A549 (cell line): ENCODE results near the gene LRIG3. TPM values are rescaled to one million over a fixed set of nuclear protein-coding genes. Genes with fewer than 3 reads are reported as not detected.

Experiments used
- ATAC-seq, 2 experiments: fragments of 200-7000 bp in 1 of 2; fragments of >200 bp in 1 of 2; cut with Nextera tagmentation in 1 of 2; cut with Tn5 transposase in 1 of 2; 3 replicates each; pipeline versions ENCODE4 v1.8.0 to v1.9.1; 2018 to 2020; ENCODE audit warnings: mild to moderate bottlenecking in 1 of 2, moderate library complexity in 1 of 2
- CTCF ChIA-PET: fragments of 300-600 bp; sonication (Branson Sonifier 250); formaldehyde crosslinking; extraction: SDS; loops from one replicate; lab custom pipeline; 2021; ENCODE audit warnings: antibody characterized with exemption, inconsistent platforms; lab: Yijun Ruan, JAX
- POLR2A ChIA-PET: fragments of 350-600 bp; formaldehyde crosslinking; extraction: SDS; loops from one replicate; lab custom pipeline; 2021; ENCODE audit warnings: antibody characterized with exemption, inconsistent platforms; lab: Yijun Ruan, JAX
- DNase-seq, 2 experiments: peaks; one replicate each; pipeline versions ENCODE4 v3.0.0 to v3.0.0-alpha.2; 2011 to 2016; ENCODE audit warnings: low read depth in 1 of 2, low spot score in 1 of 2
- FAIRE-seq: peaks from 2 replicates; lab custom pipeline; 2011; peaks lifted over from hg19 to GRCh38; lab: Jason Lieb, UNC
- H3K27ac ChIP-seq, 2 experiments: fragments of >200 bp; sonication (Bioruptor Twin); formaldehyde crosslinking; 3 replicates each; pipeline ENCODE4 v1.5.1; 2016 to 2017
- H3K4me1 ChIP-seq: fragments of >200 bp; sonication (Bioruptor Twin); formaldehyde crosslinking; 3 replicates; pipeline ENCODE4 v1.6.1; 2016
- H3K4me2 ChIP-seq: fragments of >200 bp; sonication (Bioruptor Twin); formaldehyde crosslinking; 3 replicates; pipeline ENCODE4 v1.6.1; 2016
- H3K4me3 ChIP-seq: fragments of >200 bp; sonication (Bioruptor Twin); formaldehyde crosslinking; 3 replicates; pipeline ENCODE4 v1.5.1; 2016
- H3K9me3 ChIP-seq: fragments of >200 bp; sonication (Bioruptor Twin); formaldehyde crosslinking; 3 replicates; pipeline ENCODE4 v1.6.1; 2016
- BCL3 ChIP-seq: fragments of >200 bp; sonication (Bioruptor Twin); formaldehyde crosslinking; IDR thresholded peaks from 3 replicates; pipeline ENCODE4 v1.6.1; 2016
- CEBPB ChIP-seq, 2 experiments: fragments of >200 bp in 1 of 2; sonication (Bioruptor Twin) in 1 of 2; formaldehyde crosslinking in 1 of 2; IDR thresholded peaks; 2 replicates each; pipeline ENCODE4 v1.6.1; 2012 to 2016
- CTCF ChIP-seq: fragments of >200 bp; sonication (Bioruptor Twin); formaldehyde crosslinking; IDR thresholded peaks from 3 replicates; pipeline ENCODE4 v1.5.1; 2016
- EHF ChIP-seq: fragments of 250-450 bp; sonication (Bioruptor Pico); IDR thresholded peaks from 2 replicates; pipeline ENCODE4 v1.5.0; 2020; ENCODE audit warnings: mild to moderate bottlenecking
- EHMT2 ChIP-seq: fragments of 200-600 bp; sonication (generic); IDR thresholded peaks from 2 replicates; pipeline ENCODE4 v1.6.1; 2016; ENCODE audit warnings: antibody characterized with exemption, low read depth, mild to moderate bottlenecking, moderate library complexity
- EP300 ChIP-seq, 2 experiments: fragments of >200 bp; sonication (Bioruptor Twin); formaldehyde crosslinking; IDR thresholded peaks; 2 replicates in 1 of 2; 3 replicates in 1 of 2; pipeline ENCODE4 v1.6.1; 2016 to 2017
- FOSB ChIP-seq: fragments of 250-450 bp; sonication (Bioruptor Pico); IDR thresholded peaks from 2 replicates; pipeline ENCODE4 v1.5.0; 2020; ENCODE audit warnings: mild to moderate bottlenecking, moderate library complexity
- GATA3 ChIP-seq: IDR thresholded peaks from 2 replicates; pipeline ENCODE4 v1.6.1; 2012; ENCODE audit warnings: borderline replicate concordance
- HES2 ChIP-seq: fragments of >200 bp; sonication (Bioruptor Twin); formaldehyde crosslinking; IDR thresholded peaks from 2 replicates; pipeline ENCODE4 v1.6.1; 2016
- HMGXB4 ChIP-seq: fragments of 250-450 bp; sonication (Bioruptor Pico); IDR thresholded peaks from 2 replicates; pipeline ENCODE4 v1.5.0; 2021; ENCODE audit warnings: mild to moderate bottlenecking, moderate library complexity, borderline replicate concordance
- HOXB13 ChIP-seq: fragments of 250-450 bp; sonication (Bioruptor Pico); IDR thresholded peaks from 2 replicates; pipeline ENCODE4 v1.5.0; 2020; ENCODE audit warnings: low read depth, mild to moderate bottlenecking, moderate library complexity
- JUN ChIP-seq, 2 experiments: fragments of >200 bp; sonication (Bioruptor Twin); formaldehyde crosslinking; IDR thresholded peaks; 2 replicates in 1 of 2; 3 replicates in 1 of 2; pipeline ENCODE4 v1.6.1; 2016 to 2017
- JUNB ChIP-seq: fragments of >200 bp; sonication (Bioruptor Twin); formaldehyde crosslinking; IDR thresholded peaks from 2 replicates; pipeline ENCODE4 v1.6.1; 2016
- MAFK ChIP-seq: fragments of 450-650 bp; IDR thresholded peaks from 2 replicates; pipeline ENCODE4 v1.6.1; 2014; ENCODE audit not compliant: partially characterized antibody
- MAX ChIP-seq: IDR thresholded peaks from 2 replicates; pipeline ENCODE4 v1.6.1; 2012
- MAZ ChIP-seq: fragments of 150-350 bp; IDR thresholded peaks from 2 replicates; pipeline ENCODE4 v1.6.1; 2014; ENCODE audit warnings: antibody characterized with exemption, low read depth, low read length, borderline replicate concordance
- NPAS2 ChIP-seq: fragments of 250-450 bp; sonication (Bioruptor Pico); IDR thresholded peaks from 2 replicates; pipeline ENCODE4 v1.8.0; 2022; ENCODE audit warnings: mild to moderate bottlenecking, moderate library complexity, borderline replicate concordance
- PBX3 ChIP-seq: IDR thresholded peaks from 2 replicates; pipeline ENCODE4 v1.6.1; 2012
- RAD21 ChIP-seq, 2 experiments: fragments of >200 bp in 1 of 2; sonication (Bioruptor Twin) in 1 of 2; formaldehyde crosslinking in 1 of 2; IDR thresholded peaks in 1 of 2; conservative IDR thresholded peaks in 1 of 2; 2 replicates in 1 of 2; 3 replicates in 1 of 2; pipeline ENCODE4 v1.6.1; 2012 to 2018; ENCODE audit warnings: inconsistent platforms in 1 of 2
- RARB ChIP-seq: fragments of 250-450 bp; sonication (Bioruptor Pico); IDR thresholded peaks from 2 replicates; pipeline ENCODE4 v1.8.0; 2021; ENCODE audit warnings: mild to moderate bottlenecking, moderate library complexity
- RCOR1 ChIP-seq: fragments of 150-350 bp; IDR thresholded peaks from 2 replicates; pipeline ENCODE4 v1.6.1; 2014; ENCODE audit warnings: antibody characterized with exemption, low read length, low read depth
- TFCP2L1 ChIP-seq: fragments of 250-450 bp; sonication (Bioruptor Pico); IDR thresholded peaks from 2 replicates; pipeline ENCODE4 v1.5.0; 2021; ENCODE audit warnings: mild to moderate bottlenecking
- ZSCAN20 ChIP-seq: fragments of 250-450 bp; sonication (Bioruptor Pico); IDR thresholded peaks from 2 replicates; pipeline ENCODE4 v1.8.0; 2022; ENCODE audit warnings: mild to moderate bottlenecking, moderate library complexity
- WGBS: methylation state at CpG from one replicate; pipeline ENCODE4 v1.1.6; 2017; ENCODE audit errors: missing lambda C conversion rate; 5-methylcytosine and 5-hydroxymethylcytosine counted together
- polyA plus RNA-seq, 4 experiments: library from polyadenylated mRNA; depleted of rRNA in 3 of 4; stranded (reverse); fragments of >200 nt; fragmentation: RNase III in 1 of 4; extraction: RNeasy Plus Mini Kit Qiagen cat#74134 plus additional on column Dnase treatment in 1 of 4; gene quantifications; 2 replicates in 3 of 4; 3 replicates in 1 of 4; pipeline ENCODE4 v1.2.3, GENCODE V29; 2011 to 2017

Gene LRIG3
- polyA plus RNA-seq, 2 of the 4 experiments (the other 2 are of a cell fraction), result 3.7 to 16.4 TPM

- Histone ChIP-seq H3K4me3 (no peak overlapping the region), H3K4me1 (no peaks in the 10 kb centered on the region), H3K27ac (no peak overlapping the region), H3K4me2 (no peak overlapping the region), H3K9me3 (no peaks in the 10 kb centered on the region)
- whole genome bisulfite sequencing, result 90% methylated on average over 1 of the region's 1 CpG
- POLR2A ChIA-PET, result no interaction called here
- no peak for ATAC-seq
- CTCF ChIA-PET, result no interaction called here
- DNase-seq, result no peak
- FAIRE-seq, result no peak
- TF ChIP-seq NPAS2 (no peak), BCL3 (no peak), RAD21 (conservative IDR thresholded peaks at IDR 0.05 in 1 of 2, IDR thresholded peaks at IDR 0.05 in 1 of 2) (no peak), EHMT2 (no peak), RARB (CRISPR knock-in tag) (no peak), EHF (no peak), EP300 (IDR thresholded peaks at IDR 0.05) (no peak), TFCP2L1 (CRISPR knock-in tag) (no peak), MAFK (no peak), JUN (IDR thresholded peaks at IDR 0.05) (no peak), HES2 (no peak)
These were observed 24.0 kb downstream of the LRIG3 start for GRCh38 chr12:58896278-58896677.

GRCh38 chr12:58895053-58895452, 25.3 kb downstream of the LRIG3 start:
- POLR2A ChIA-PET, result no interaction called here
- H3K4me2 ChIP-seq, result no peak overlapping the region
- no peak overlapping the region for H3K4me3 ChIP-seq
- FAIRE-seq (no peak), DNase-seq (no peak), ATAC-seq (no peak)
- TF ChIP-seq MAX (no peak), CEBPB (IDR thresholded peaks at IDR 0.05) (no peak), PBX3 (no peak), NPAS2 (no peak), JUNB (no peak)
- CTCF ChIA-PET, result interaction anchor here (0.6 to 1.0 kb wide), 3 partner anchors 25 to 960 kb away, joined by 3 to 4 read pairs (median 3); partner anchors contain the start of gene LRIG3
- WGBS, result 88% methylated on average over 4 of the region's 4 CpGs
- no peaks in the 10 kb centered on the region for H3K9me3 ChIP-seq
- H3K4me1 ChIP-seq, result no peaks in the 10 kb centered on the region
- no peak overlapping the region for H3K27ac ChIP-seq

- Histone ChIP-seq H3K27ac (no peak overlapping the region), H3K4me1 (no peaks in the 10 kb centered on the region), H3K9me3 (no peaks in the 10 kb centered on the region), H3K4me2 (no peak overlapping the region), H3K4me3 (no peak overlapping the region)
- no peak for TF ChIP-seq HOXB13 (CRISPR knock-in tag)
- no peak for TF ChIP-seq CTCF
- no peak for TF ChIP-seq RCOR1
- no peak for TF ChIP-seq HMGXB4 (CRISPR knock-in tag)
- TF ChIP-seq ZSCAN20 (CRISPR knock-in tag), result no peak
- no peak for TF ChIP-seq GATA3
- TF ChIP-seq EHMT2, result no peak
- no peak for TF ChIP-seq FOSB (CRISPR knock-in tag)
- TF ChIP-seq PBX3, result no peak
- TF ChIP-seq MAZ, result no peak
- FAIRE-seq (no peak), ATAC-seq (no peak), DNase-seq (no peak)
- ChIA-PET POLR2A (no interaction called here), CTCF (interaction anchor here (0.6 kb wide), 1 partner anchor 323 kb away, joined by 3 read pairs; no protein-coding TSS in a partner anchor)
- 88% methylated on average over 6 of the region's 6 CpGs for WGBS
These were observed 26.3 kb downstream of the LRIG3 start for GRCh38 chr12:58894040-58894439.
